Calu3 (cell line): ENCODE results near the gene CADM1. TPM values are rescaled to one million over a fixed set of nuclear protein-coding genes. Genes with fewer than 3 reads are reported as not detected.
A peak's percentile ranks its signal among the peaks of the same experiment; 100 is the strongest.

ENCODE experiments used
- BruUV-seq: library from RNA; stranded (reverse); fragments of 400-500 nt; replicated peaks from 2 replicates; lab custom pipeline; 2021; lab: Mats Ljungman, UMichigan
- CTCF ChIA-PET: fragments of 300-600 bp; sonication (Branson Sonifier 250); formaldehyde crosslinking; loops from one replicate; lab custom pipeline; 2022; ENCODE audit warnings: antibody characterized with exemption; lab: Charles Lee
- DNase-seq: peaks from one replicate; pipeline ENCODE4 v3.0.0; 2022
- H3K27ac Mint-ChIP-seq: one replicate; pipeline ENCODE4 v1.8.0; 2022; ENCODE audit warnings: mixed read lengths; ENCODE audit not compliant: unreplicated experiment
- H3K27me3 Mint-ChIP-seq: one replicate; pipeline ENCODE4 v1.8.0; 2022; ENCODE audit warnings: mixed read lengths; ENCODE audit not compliant: unreplicated experiment
- H3K36me3 Mint-ChIP-seq: one replicate; pipeline ENCODE4 v1.8.0; 2022; ENCODE audit warnings: mild to moderate bottlenecking, moderate library complexity, mixed read lengths; ENCODE audit not compliant: insufficient read depth, unreplicated experiment
- H3K4me1 Mint-ChIP-seq: one replicate; pipeline ENCODE4 v1.8.0; 2022; ENCODE audit warnings: mild to moderate bottlenecking, low read depth, mixed read lengths; ENCODE audit not compliant: unreplicated experiment
- H3K4me3 Mint-ChIP-seq: one replicate; pipeline ENCODE4 v1.8.0; 2022; ENCODE audit warnings: mild to moderate bottlenecking, low read depth, moderate library complexity, mixed read lengths; ENCODE audit not compliant: unreplicated experiment
- H3K9me3 Mint-ChIP-seq: one replicate; pipeline ENCODE4 v1.8.0; 2022; ENCODE audit warnings: low read depth, mixed read lengths; ENCODE audit not compliant: unreplicated experiment
- intact Hi-C: fragments of 100-400 bp; cut with micrococcal nuclease; formaldehyde crosslinking; loops from one replicate; pipeline ENCODE4 v1.10.0; 2022; ENCODE audit not compliant: unreplicated experiment
- total RNA-seq: library from RNA; stranded (reverse); gene quantifications from 2 replicates; pipeline ENCODE4 v1.2.3, GENCODE V29; 2022
- TF ChIP-seq, protein P1 (sequence below): fragments of 200-600 bp; IDR thresholded peaks from one replicate; pipeline ENCODE4 v1.8.0; 2022; ENCODE audit warnings: antibody characterized with exemption; ENCODE audit not compliant: unreplicated experiment

Gene CADM1
- total RNA-seq, 1 experiment from 2014 or later, result 0.68 TPM

DNA sequence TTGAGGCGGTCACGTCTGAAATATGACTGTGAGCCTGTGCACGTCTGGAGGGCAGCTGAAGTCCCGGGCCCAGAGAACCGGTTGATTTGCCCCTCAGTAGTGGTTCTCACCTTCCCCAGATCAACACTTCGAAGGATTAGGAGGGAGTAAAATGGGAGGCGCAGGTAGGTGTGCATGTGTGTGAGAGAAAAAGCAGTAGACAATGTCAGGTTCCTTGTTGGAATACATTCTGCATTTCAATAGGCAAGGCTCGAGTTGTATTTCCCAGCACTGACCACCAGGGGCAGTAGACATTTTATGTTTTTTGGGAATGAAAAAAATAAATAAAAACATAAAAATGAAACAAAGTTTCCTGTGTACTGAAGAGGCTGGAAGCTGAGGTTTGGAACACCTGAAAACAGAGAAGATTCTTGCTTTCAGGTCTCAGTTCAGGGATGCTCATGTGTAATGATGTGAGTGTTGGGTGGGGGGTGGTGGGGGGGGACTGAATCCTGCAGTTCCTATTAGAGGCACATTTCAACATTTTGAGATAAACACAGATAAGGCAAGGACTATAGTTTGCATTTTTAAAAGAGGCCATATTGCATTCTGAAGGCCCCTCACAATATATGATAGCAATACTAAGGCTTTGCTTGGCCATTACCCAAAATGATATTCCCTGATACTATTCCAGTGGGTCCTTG, 333.9 kb downstream of the CADM1 start:
- no peaks in the 10 kb centered on the region for H3K4me1 Mint-ChIP-seq
- intact Hi-C loops, result no loop called here
- H3K4me3 Mint-ChIP-seq, result no peak overlapping the region
- peaks cover 17% of the 10 kb centered on the region for H3K27me3 Mint-ChIP-seq
- H3K9me3 Mint-ChIP-seq, result no peaks in the 10 kb centered on the region
- H3K27ac Mint-ChIP-seq, result no peak overlapping the region
- peak; percentile 10 for DNase-seq
- TF ChIP-seq, protein P1, sequence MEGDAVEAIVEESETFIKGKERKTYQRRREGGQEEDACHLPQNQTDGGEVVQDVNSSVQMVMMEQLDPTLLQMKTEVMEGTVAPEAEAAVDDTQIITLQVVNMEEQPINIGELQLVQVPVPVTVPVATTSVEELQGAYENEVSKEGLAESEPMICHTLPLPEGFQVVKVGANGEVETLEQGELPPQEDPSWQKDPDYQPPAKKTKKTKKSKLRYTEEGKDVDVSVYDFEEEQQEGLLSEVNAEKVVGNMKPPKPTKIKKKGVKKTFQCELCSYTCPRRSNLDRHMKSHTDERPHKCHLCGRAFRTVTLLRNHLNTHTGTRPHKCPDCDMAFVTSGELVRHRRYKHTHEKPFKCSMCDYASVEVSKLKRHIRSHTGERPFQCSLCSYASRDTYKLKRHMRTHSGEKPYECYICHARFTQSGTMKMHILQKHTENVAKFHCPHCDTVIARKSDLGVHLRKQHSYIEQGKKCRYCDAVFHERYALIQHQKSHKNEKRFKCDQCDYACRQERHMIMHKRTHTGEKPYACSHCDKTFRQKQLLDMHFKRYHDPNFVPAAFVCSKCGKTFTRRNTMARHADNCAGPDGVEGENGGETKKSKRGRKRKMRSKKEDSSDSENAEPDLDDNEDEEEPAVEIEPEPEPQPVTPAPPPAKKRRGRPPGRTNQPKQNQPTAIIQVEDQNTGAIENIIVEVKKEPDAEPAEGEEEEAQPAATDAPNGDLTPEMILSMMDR, result no peak
- no TSS peak for BruUV-seq
- CTCF ChIA-PET, result no interaction called here
- no peaks in the 10 kb centered on the region for H3K36me3 Mint-ChIP-seq

GRCh38 chr11:115169251-115169650, 335.0 kb downstream of the CADM1 start:
- BruUV-seq, result no TSS peak
- intact Hi-C loops, result no loop called here
- H3K27ac Mint-ChIP-seq, result no peak overlapping the region
- TF ChIP-seq, protein P1, result no peak
- H3K36me3 Mint-ChIP-seq, result no peaks in the 10 kb centered on the region
- CTCF ChIA-PET, result no interaction called here
- H3K27me3 Mint-ChIP-seq, result peaks cover 21% of the 10 kb centered on the region
- H3K4me3 Mint-ChIP-seq, result no peak overlapping the region
- H3K9me3 Mint-ChIP-seq, result no peaks in the 10 kb centered on the region
- DNase-seq, result no peak
- H3K4me1 Mint-ChIP-seq, result no peaks in the 10 kb centered on the region

DNA sequence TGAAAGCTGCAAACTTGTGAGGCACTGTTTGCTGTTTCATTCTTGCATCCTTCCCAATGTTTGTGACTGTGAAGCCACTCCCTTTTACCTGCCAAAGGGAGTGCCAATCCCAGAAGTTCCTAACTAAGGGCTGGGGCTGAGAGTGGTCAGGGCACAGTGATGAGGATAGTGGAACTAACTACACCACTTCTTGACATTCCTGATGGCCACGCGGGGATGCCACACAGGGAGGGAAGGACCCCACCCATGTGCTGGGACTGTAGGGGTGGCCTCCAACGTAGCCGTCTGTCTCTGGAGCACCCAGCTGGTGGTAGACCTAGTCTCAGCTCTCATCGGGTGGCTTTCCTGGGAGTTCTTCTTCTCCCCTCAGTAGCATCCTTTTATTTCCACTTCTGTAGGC, 335.5 kb downstream of the CADM1 start:
- CTCF ChIA-PET, result no interaction called here
- intact Hi-C loops, result no loop called here
- no peak overlapping the region for H3K4me3 Mint-ChIP-seq
- no peaks in the 10 kb centered on the region for H3K4me1 Mint-ChIP-seq
- no peak for DNase-seq
- no peaks in the 10 kb centered on the region for H3K9me3 Mint-ChIP-seq
- no peaks in the 10 kb centered on the region for H3K36me3 Mint-ChIP-seq
- TF ChIP-seq, protein P1, result no peak
- peaks cover 26% of the 10 kb centered on the region for H3K27me3 Mint-ChIP-seq
- BruUV-seq, result no TSS peak
- H3K27ac Mint-ChIP-seq, result no peak overlapping the region

GRCh38 chr11:115168229-115168671, 336.0 kb downstream of the CADM1 start:
- TF ChIP-seq, protein P1, result no peak
- intact Hi-C loops, result no loop called here
- no TSS peak for BruUV-seq
- H3K27me3 Mint-ChIP-seq, result peaks cover 31% of the 10 kb centered on the region
- H3K4me3 Mint-ChIP-seq, result no peak overlapping the region
- H3K9me3 Mint-ChIP-seq, result no peaks in the 10 kb centered on the region
- CTCF ChIA-PET, result no interaction called here
- no peaks in the 10 kb centered on the region for H3K4me1 Mint-ChIP-seq
- H3K36me3 Mint-ChIP-seq, result no peaks in the 10 kb centered on the region
- DNase-seq, result no peak
- H3K27ac Mint-ChIP-seq, result no peak overlapping the region
